Upper lobe of left lung (tissue), 6 donors: ENCODE measurements around the gene INPP4B. TPM values are rescaled to one million over a fixed set of nuclear protein-coding genes. Genes with fewer than 3 reads are reported as not detected.

Source experiments
- ATAC-seq, 2 donors: fragments of 200-7000 bp; cut with Tn5 transposase; one replicate each; pipeline ENCODE4 v1.9.1; 2022; ENCODE audit warnings: mild to moderate bottlenecking in 2 of 2, moderate library complexity in 2 of 2; ENCODE audit not compliant: low FRiP score in 2 of 2
- DNase-seq, 2 donors: peaks; one replicate each; pipeline ENCODE4 v3.0.0-alpha.2; 2019 to 2020
- H3K27ac ChIP-seq, 4 donors: fragments of 200-600 bp; sonication (generic); one replicate each; pipeline ENCODE4 v1.5.1; 2016 to 2019
- H3K27me3 ChIP-seq, 4 donors: fragments of 200-600 bp; sonication (generic); one replicate each; pipeline ENCODE4 v1.5.1; 2017 to 2019
- H3K36me3 ChIP-seq, 4 donors: fragments of 200-600 bp; sonication (generic); one replicate each; pipeline ENCODE4 v1.5.1; 2016 to 2019
- H3K4me1 ChIP-seq, 4 donors: fragments of 200-600 bp; sonication (generic); one replicate each; pipeline ENCODE4 v1.5.1; 2018 to 2019
- H3K4me3 ChIP-seq, 4 donors: fragments of 200-600 bp; sonication (generic); one replicate each; pipeline ENCODE4 v1.5.1; 2017 to 2019; ENCODE audit warnings: mild to moderate bottlenecking in 2 of 4, moderate library complexity in 1 of 4
- H3K9me3 ChIP-seq, 4 donors: fragments of 200-600 bp; sonication (generic); one replicate each; pipeline ENCODE4 v1.5.1; 2018 to 2019
- CTCF ChIP-seq, 6 experiments: fragments of 450-650 bp in 4 of 6; fragments of 200-600 bp in 2 of 6; sonication (generic) in 2 of 6; IDR thresholded peaks; one replicate each; pipeline ENCODE4 v1.5.1; 2016 to 2019; ENCODE audit warnings: antibody characterized with exemption in 6 of 6
- EP300 ChIP-seq, 4 donors: sonication (generic); formaldehyde crosslinking; IDR thresholded peaks; one replicate each; pipeline ENCODE4 v1.5.1; 2017; ENCODE audit warnings: antibody characterized with exemption in 4 of 4, control low read depth in 2 of 4
- POLR2A ChIP-seq, 4 donors: fragments of 450-650 bp; IDR thresholded peaks; one replicate each; pipeline ENCODE4 v1.5.1; 2016 to 2017; ENCODE audit warnings: antibody characterized with exemption in 4 of 4, mild to moderate bottlenecking in 2 of 4
- POLR2AphosphoS5 ChIP-seq, 2 donors: sonication (generic); formaldehyde crosslinking; IDR thresholded peaks; one replicate each; pipeline ENCODE4 v1.5.1; 2017; ENCODE audit warnings: antibody characterized with exemption in 2 of 2
- WGBS, 2 donors: methylation state at CpG; one replicate each; pipeline ENCODE4 v1.1.5; 2017 to 2018; 5-methylcytosine and 5-hydroxymethylcytosine counted together
- total RNA-seq, 6 donors: library from RNA; depleted of rRNA in 4 of 6; stranded (reverse); fragments of >200 nt in 4 of 6; gene quantifications; one replicate each; pipeline versions ENCODE4 v1.1.0 to v1.2.1, GENCODE V29; 2016 to 2021
- donor health status: DM: no; HTN: no; CAD: no; lungs with moderate emphysema.
- donor health status: DM: no; HTN: yes; CAD: no; lungs with severe emphysema.

The INPP4B gene
- total RNA-seq, 6 donors from 2014 or later, result 4.7 to 31.4 (median 10.4) TPM

- H3K4me3 ChIP-seq, result no peak overlapping the region
- H3K9me3 ChIP-seq, result no peaks in the 10 kb centered on the region
- no peaks in the 10 kb centered on the region for H3K27me3 ChIP-seq
- DNase-seq (no peak), ATAC-seq (no peak)
- no peaks in the 10 kb centered on the region for H3K4me1 ChIP-seq
- WGBS, 2 donors, result 34 to 77% methylated on average over 1 of the region's 1 CpG
- no peak for TF ChIP-seq POLR2AphosphoS5 (IDR thresholded peaks at IDR 0.05)
- TF ChIP-seq EP300 (IDR thresholded peaks at IDR 0.05), result no peak
- TF ChIP-seq CTCF (IDR thresholded peaks at IDR 0.05), result no peak
- TF ChIP-seq POLR2A (IDR thresholded peaks at IDR 0.05), result no peak
- no peaks in the 10 kb centered on the region for H3K36me3 ChIP-seq
- H3K27ac ChIP-seq, result no peak overlapping the region
Observed at GRCh38 chr4:142556048-142556447, 290.1 kb downstream of the INPP4B start.

GRCh38 chr4:142554412-142554811 lies 291.7 kb downstream of the INPP4B start:
- DNase-seq (no peak), ATAC-seq (no peak)
- no peak for TF ChIP-seq POLR2AphosphoS5 (IDR thresholded peaks at IDR 0.05)
- TF ChIP-seq POLR2A (IDR thresholded peaks at IDR 0.05), result no peak
- TF ChIP-seq EP300 (IDR thresholded peaks at IDR 0.05), result no peak
- no peak for TF ChIP-seq CTCF (IDR thresholded peaks at IDR 0.05)
- Histone ChIP-seq H3K4me1 (no peaks in the 10 kb centered on the region), H3K27me3 (no peaks in the 10 kb centered on the region), H3K36me3 (no peaks in the 10 kb centered on the region), H3K9me3 (no peaks in the 10 kb centered on the region), H3K4me3 (no peak overlapping the region), H3K27ac (no peak overlapping the region)
- 95 to 100% methylated on average over 1 of the region's 1 CpG for WGBS, 2 donors

- Histone ChIP-seq H3K4me1 (no peaks in the 10 kb centered on the region), H3K27me3 (no peaks in the 10 kb centered on the region), H3K4me3 (no peak overlapping the region), H3K27ac (no peak overlapping the region), H3K9me3 (no peaks in the 10 kb centered on the region), H3K36me3 (no peaks in the 10 kb centered on the region)
- 62 to 71% methylated on average over 6 of the region's 6 CpGs for WGBS, 2 donors
- no peak for TF ChIP-seq POLR2AphosphoS5 (IDR thresholded peaks at IDR 0.05)
- no peak for TF ChIP-seq POLR2A (IDR thresholded peaks at IDR 0.05)
- TF ChIP-seq EP300 (IDR thresholded peaks at IDR 0.05), result no peak
- no peak for TF ChIP-seq CTCF (IDR thresholded peaks at IDR 0.05)
- DNase-seq (no peak), ATAC-seq (no peak)
Observed at GRCh38 chr4:142551517-142552305, 294.4 kb downstream of the INPP4B start.

- ATAC-seq, result no peak
- Histone ChIP-seq H3K36me3 (no peaks in the 10 kb centered on the region), H3K4me3 (no peak overlapping the region), H3K27ac (no peak overlapping the region), H3K27me3 (no peaks in the 10 kb centered on the region), H3K4me1 (no peaks in the 10 kb centered on the region), H3K9me3 (no peaks in the 10 kb centered on the region)
- 84 to 92% methylated on average over 5 of the region's 5 CpGs for WGBS, 2 donors
- no peak for DNase-seq
- TF ChIP-seq CTCF (IDR thresholded peaks at IDR 0.05) (no peak), POLR2A (IDR thresholded peaks at IDR 0.05) (no peak), EP300 (IDR thresholded peaks at IDR 0.05) (no peak), POLR2AphosphoS5 (IDR thresholded peaks at IDR 0.05) (no peak)
Observed at GRCh38 chr4:142550965-142551364, 295.1 kb downstream of the INPP4B start.
